Hindlimb muscle (tissue), 1 donor: ENCODE results near the gene DTNB. TPM values are rescaled to one million over a fixed set of nuclear protein-coding genes. Genes with fewer than 3 reads are reported as not detected.

Source experiments
- DNase-seq: peaks from one replicate; pipeline ENCODE4 v3.0.0-alpha.2; 2013
- polyA plus RNA-seq: library from polyadenylated mRNA; unstranded; fragments of 120-200 nt; gene quantifications from one replicate; pipeline ENCODE4 v1.2.1, GENCODE V29; 2013; ENCODE audit not compliant: insufficient read length

DTNB gene
- polyA plus RNA-seq, 1 donor = 4.7 TPM

GRCh38 chr2:25380023-25380422, 293.4 kb downstream of the DTNB start:
- no peak for DNase-seq

DNA sequence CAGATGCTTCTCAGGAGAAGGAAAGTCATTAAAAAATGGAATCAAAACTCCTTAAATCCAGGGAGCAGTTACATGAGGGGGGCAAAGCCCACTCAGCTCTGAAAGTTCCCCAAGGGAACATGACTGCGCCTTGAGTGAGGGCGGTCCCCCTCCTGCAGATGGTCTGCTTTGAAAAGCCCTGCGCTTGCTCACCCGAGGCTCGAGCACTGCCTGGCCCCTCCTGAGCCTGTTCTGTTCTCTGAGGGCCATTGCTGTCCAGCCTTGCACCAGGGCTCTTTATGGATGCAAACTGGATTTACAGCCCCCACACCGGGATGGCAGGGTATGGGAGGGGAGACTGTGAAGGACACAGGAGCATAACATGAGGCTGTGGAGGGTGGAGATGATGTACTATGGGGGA, 293.8 kb downstream of the DTNB start:
- no peak for DNase-seq

- no peak for DNase-seq
These were observed 294.5 kb downstream of the DTNB start for GRCh38 chr2:25378731-25379490.

- DNase-seq = no peak
These were observed 295.5 kb downstream of the DTNB start for GRCh38 chr2:25377822-25378421.

GRCh38 chr2:25376750-25377621, 296.4 kb downstream of the DTNB start:
- DNase-seq = peak; percentile 88

DNA sequence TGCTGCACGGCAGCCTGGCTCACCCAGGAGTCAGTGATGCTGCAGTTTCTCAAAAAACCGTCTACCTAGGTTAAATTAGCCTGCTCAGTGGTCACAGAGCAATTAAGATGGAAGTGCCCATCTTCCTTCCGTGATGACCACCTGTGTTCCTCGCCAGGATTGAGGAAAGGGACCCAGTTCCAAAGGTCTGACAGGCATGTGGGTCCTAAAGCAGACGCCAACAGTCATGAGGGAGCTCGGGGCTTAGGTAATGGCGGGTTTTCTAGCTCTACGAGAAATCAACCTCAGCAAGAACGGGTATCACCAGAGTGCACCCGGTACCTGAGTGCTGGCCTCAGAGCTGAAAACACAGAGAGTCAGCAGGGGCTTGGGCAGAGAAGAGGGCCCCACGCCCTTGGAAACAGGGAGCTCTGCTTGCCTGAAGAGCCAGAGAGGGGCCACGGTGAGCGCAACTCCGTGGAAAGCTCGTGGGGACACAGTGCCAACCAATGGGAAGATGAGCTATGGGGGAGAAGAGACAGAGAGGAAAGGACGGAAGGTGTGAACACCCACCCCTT, 297.3 kb downstream of the DTNB start:
- DNase-seq = no peak

DNA sequence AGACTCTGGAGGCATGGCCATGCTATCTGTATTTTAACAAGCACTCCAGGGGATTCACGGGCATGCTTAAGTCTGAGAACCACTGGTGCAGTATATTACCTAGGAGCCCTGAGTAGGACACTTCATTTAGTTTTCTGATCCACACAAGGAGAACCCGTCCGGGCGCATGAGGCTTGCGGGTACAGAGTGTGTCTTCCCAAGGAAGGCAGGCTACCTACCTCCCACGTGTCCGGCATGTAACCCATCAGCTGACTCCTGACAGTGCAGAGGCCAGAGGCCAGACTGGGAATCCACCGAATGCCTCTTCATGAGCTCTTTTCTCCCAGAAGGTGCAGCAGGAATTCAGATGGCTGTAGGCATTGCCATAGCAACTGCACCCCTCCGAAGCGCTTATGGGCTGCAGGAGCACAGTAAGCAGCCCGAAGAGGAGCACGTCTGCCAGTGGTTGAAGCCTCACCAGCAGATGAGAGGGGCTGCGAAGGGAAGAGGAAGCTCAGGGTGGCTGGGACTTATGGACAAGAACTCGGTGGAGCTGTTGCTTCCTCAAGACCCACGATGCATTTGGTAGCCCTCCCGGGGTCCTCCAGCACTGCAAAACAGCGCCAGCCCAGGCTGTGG, 297.9 kb downstream of the DTNB start:
- DNase-seq = no peak

DNA sequence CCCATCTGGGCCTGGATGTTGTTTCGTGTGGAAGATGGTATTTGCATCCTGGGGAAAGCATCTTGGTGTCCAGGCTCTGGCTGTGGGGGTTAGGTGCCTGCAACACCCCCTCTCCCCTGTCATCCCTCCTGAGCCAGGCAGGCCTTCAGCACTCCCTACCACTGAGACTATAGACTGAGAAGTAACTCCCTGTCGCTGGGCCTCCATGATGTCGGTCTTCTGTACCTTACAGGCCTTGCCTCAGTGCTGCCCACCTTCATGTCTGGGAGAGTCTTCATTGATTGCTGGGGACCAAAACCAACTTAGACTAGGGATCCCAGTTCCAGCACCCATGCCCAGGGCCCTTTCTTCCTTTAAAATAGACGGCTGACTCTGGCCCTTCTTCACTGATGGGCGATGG, 298.6 kb downstream of the DTNB start:
- DNase-seq = no peak

GRCh38 chr2:25374411-25374810, 299.0 kb downstream of the DTNB start:
- DNase-seq = no peak

DNA sequence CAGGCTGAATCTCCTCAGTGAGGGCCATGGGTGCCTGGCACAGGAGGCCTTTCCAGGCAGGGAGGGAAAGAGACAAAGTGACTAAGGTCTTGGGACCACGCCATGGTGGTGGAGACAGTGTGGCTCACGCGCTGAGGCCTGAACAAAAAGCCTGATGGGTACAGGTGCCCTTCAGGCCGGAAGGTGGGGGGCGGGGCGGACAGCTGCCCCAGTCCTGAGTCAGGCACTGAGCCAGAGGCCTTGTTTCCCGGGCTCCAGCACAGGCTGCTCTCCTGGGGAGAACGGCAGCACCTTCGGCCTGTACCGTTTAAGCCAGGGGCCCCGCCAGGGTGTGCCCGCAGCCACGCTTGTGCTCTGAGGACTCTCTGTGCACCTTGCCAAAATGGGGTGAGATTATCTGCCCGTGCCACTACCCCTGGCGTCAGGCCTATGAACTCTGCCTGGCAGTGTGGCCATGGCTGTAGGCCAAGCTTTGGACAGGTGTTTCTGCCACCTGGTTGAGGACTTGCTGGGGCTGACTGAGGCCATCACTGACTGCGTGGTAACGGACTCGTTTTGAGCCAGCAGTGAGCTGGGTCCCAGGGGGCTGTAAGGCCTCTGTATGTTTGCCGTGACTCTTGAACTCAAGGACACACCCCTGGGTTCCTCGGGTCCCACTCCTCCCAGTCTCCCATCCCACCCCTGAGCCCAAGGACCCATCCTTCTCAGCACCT, 300.0 kb downstream of the DTNB start:
- no peak for DNase-seq

DNA sequence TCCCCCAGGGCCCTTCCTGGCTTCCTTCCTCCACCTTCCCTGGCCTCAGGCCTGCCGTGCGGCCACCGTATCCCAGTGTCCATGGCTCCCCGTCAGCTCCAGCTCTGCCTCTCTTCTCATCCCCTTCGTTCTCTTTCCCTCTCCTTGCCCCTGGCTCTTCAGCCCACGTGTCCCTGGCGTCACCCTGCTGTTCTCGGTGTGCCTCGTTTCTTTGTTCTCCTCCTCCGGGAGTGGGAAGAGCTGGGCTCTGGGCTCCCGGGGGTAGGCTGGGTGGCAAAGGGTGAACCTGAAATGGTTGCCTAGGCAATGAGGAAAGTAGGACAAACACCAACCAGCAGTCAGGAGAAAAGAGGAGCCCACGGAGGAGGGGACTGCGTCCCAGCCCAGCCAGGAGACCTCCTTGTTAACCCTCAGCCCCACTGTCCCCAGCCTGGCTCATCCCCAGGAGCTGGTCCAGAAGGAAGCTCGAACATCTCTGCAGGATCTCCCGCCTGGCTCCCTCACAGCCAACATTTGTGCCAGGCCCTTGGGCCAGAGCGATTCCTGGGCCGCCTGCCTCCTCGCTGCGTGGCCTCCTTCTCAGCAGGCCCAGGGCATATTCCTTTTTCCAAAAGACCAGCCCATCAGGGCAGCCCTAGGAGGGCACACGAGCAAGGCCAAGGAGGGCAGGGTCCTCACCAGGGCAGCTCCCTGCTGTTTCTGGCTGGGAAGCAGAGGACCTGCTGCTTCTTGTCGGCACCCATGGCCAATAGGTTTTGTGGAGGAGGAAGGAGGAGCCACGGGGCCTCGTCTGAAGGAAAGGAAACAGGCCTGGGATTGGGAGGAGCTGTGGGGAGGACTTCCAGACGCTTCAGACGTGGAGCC, 300.7 kb downstream of the DTNB start:
- no peak for DNase-seq

GRCh38 chr2:25371253-25372241, 301.8 kb downstream of the DTNB start:
- no peak for DNase-seq

DNA sequence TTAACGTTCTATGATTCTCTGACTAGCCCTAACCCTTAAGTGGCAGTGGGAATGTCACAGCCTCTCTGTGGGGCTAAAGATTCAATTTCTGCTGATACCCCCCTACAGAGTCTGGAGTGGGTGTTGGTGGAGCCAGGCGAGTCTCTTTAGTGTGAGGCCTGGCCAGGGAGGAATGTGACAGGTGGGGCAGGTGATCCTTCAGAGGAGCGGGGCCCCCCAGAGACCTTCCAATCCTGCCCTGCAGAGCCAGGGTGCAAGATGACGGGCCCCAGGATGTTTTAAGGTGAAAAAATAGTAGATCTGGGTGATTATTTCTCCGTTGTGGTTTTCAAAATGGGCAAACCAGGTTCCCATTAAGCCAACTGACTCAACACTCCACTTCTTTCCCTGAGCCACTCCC, 303.5 kb downstream of the DTNB start:
- no peak for DNase-seq

GRCh38 chr2:25369439-25369838, 303.9 kb downstream of the DTNB start:
- no peak for DNase-seq

- DNase-seq = peak; percentile 78
These were observed 304.7 kb downstream of the DTNB start for GRCh38 chr2:25368660-25369059.

DNA sequence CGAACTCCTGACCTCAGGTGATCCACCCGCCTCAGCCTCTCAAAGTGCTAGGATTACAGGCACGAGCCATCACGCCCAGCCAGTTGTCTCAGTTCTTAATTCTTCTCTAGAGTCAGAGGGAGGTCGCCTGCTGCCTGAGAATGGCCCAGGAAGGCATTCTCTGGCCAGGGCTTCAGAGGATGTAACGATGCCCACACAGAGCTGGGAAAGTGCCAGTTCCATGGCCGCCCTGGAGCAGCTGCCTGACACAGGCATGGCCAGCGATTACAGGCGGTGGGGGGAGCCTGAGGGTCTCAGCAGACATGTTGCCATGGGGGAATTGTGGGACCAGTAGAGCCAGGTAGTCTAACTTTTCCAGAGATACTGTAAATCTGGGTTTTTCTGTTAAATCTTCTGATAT, 306.1 kb downstream of the DTNB start:
- no peak for DNase-seq

DNA sequence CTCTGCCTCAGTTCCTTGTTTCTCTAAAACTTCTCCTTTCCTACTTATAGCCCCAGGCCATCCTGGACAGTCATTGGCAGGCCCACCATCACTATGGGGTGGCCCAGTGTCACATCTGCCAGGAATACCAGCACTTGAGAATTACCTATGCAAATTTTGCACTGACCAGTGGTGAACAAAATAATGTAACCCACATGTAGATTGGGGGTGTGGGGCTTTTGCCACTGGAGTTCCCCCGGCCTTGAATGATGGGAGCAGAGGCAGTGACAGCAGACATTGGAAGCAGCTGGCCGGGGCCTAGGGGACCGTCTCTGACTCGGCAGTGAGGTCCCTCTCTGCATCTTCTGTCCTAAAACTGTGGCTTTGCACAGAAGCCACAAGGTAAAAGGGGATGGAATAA, 306.7 kb downstream of the DTNB start:
- DNase-seq = no peak

DNA sequence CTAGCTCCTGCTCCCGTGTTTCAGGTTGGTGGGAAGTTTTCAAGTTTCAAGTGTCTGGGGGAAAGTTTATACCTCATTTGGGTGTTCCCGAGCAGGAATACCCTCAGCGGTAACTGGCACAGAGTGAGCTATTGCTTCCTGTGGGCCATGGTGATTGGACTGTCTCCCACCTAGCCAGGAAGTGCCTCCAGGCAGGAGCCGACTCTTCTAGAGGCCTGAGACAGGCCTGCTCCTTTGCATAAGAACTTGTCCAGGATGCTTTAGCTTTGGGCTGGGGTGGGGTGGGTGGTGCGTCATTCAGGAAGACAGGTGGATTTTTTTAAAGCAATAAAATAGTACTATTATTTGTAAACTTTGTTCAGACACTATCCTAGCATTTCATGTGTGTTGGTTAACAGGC, 308.1 kb downstream of the DTNB start:
- no peak for DNase-seq

DNA sequence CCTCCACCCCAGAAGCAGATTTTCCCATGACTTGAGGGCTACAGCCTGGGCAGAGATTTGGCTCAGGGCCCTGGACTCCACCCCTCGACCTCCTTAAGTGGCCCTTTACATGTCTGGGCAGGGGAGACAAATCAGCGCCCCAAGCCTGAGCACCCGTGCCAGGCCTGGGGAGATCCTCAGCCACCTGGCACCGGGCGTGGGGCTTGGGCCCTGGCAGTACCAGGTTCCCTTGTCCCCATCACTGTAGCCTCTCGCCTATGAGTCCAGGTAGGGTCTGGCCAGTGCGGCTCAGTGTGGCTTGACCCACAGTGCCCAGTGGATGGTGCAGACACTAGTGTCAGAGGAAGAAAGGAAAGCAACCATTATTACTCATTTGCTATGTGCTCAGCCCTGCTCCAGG, 309.6 kb downstream of the DTNB start:
- no peak for DNase-seq
